ENCODE results near the gene OR10A4.

OR10A4 gene

DNA sequence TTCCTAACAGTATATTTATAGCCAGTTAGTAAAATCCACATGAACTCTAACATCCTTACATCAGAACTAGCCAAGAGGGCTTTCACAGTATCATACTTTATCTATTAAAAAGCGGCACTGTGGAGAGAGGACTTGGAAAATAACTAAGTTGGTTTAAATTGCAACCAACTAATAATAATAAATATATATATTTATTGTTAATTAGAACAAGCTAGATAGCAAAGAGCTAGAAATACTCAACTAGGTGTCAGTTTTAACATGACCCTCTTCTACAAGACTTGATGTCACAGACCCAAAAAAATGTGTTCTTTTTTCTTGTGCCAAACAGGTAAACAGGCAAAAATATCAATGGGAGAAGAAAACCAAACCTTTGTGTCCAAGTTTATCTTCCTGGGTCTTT, 44.3 kb downstream of the OR10A4 start, which contains the start of gene OR2D3:
TSS of gene OR2D3 (plus strand) at position 301 of the 400 bp plus-strand sequence. CDS start at position 301, 0 bp downstream.
- Histone ChIP-seq H3K36me3 (ENCODE audit: insufficient read depth, insufficient read length, low read length) (no peaks in the 10 kb centered on the region), H3K9me3 (ENCODE audit: insufficient read depth, low read length) (no peaks in the 10 kb centered on the region), H3K9ac (ENCODE audit: insufficient read length, low read depth) (no peak within 1 kb of the TSS), H3K4me1 (ENCODE audit: insufficient read depth, insufficient read length) (no peaks in the 10 kb centered on the region), H3K27me3 (ENCODE audit: insufficient read depth, insufficient read length) (no peaks in the 10 kb centered on the region), H3K4me3 (ENCODE audit: insufficient read length, low read depth) (no peak within 1 kb of the TSS)
- TF ChIP-seq YY1 (IDR thresholded peaks at IDR 0.05; ENCODE audit: insufficient read depth, insufficient read length) (no peak), ZNF274 (IDR thresholded peaks at IDR 0.05; ENCODE audit: low read depth, low read length) (no peak), SUZ12 (IDR thresholded peaks at IDR 0.05; ENCODE audit: extremely low read depth, insufficient read depth, insufficient read length) (no peak)
- DNase-seq (ENCODE audit: low read depth, low spot score), result no peak

GRCh38 chr11:6925007-6925577, 48.7 kb downstream of the OR10A4 start:
- Histone ChIP-seq H3K9me3 (ENCODE audit: insufficient read depth, low read length) (no peaks in the 10 kb centered on the region), H3K36me3 (ENCODE audit: insufficient read depth, insufficient read length, low read length) (peaks cover 7% of the 10 kb centered on the region), H3K9ac (ENCODE audit: insufficient read length, low read depth) (no peak overlapping the region), H3K4me3 (ENCODE audit: insufficient read length, low read depth) (no peak overlapping the region), H3K4me1 (ENCODE audit: insufficient read depth, insufficient read length) (no peaks in the 10 kb centered on the region), H3K27me3 (ENCODE audit: insufficient read depth, insufficient read length) (peaks cover 2% of the 10 kb centered on the region)
- TF ChIP-seq YY1 (IDR thresholded peaks at IDR 0.05; ENCODE audit: insufficient read depth, insufficient read length) (no peak), SUZ12 (IDR thresholded peaks at IDR 0.05; ENCODE audit: extremely low read depth, insufficient read depth, insufficient read length) (no peak), ZNF274 (IDR thresholded peaks at IDR 0.05; ENCODE audit: low read depth, low read length) (no peak)
- no peak for DNase-seq (ENCODE audit: low read depth, low spot score)

- peaks cover 2% of the 10 kb centered on the region for H3K27me3 ChIP-seq (ENCODE audit: insufficient read depth, insufficient read length)
- no peak for DNase-seq (ENCODE audit: low read depth, low spot score)
- H3K4me3 ChIP-seq (ENCODE audit: insufficient read length, low read depth), result peak overlapping the region; percentile 89
- H3K9ac ChIP-seq (ENCODE audit: insufficient read length, low read depth), result peak overlapping the region; percentile 32
- peaks cover 7% of the 10 kb centered on the region for H3K36me3 ChIP-seq (ENCODE audit: insufficient read depth, insufficient read length, low read length)
- H3K4me1 ChIP-seq (ENCODE audit: insufficient read depth, insufficient read length), result no peaks in the 10 kb centered on the region
- no peaks in the 10 kb centered on the region for H3K9me3 ChIP-seq (ENCODE audit: insufficient read depth, low read length)
- TF ChIP-seq ZNF274 (IDR thresholded peaks at IDR 0.05; ENCODE audit: low read depth, low read length) (no peak), YY1 (IDR thresholded peaks at IDR 0.05; ENCODE audit: insufficient read depth, insufficient read length) (no peak)
Measured at GRCh38 chr11:6925636-6926207, 49.3 kb downstream of the OR10A4 start.

- TF ChIP-seq ZNF274 (IDR thresholded peaks at IDR 0.05; ENCODE audit: low read depth, low read length), result no peak
- no peak for TF ChIP-seq SUZ12 (IDR thresholded peaks at IDR 0.05; ENCODE audit: extremely low read depth, insufficient read depth, insufficient read length)
- TF ChIP-seq YY1 (IDR thresholded peaks at IDR 0.05; ENCODE audit: insufficient read depth, insufficient read length), result no peak
Measured at GRCh38 chr11:6926208-6927029, 50.0 kb downstream of the OR10A4 start, which contains the start of gene ZNF215. TSS of gene ZNF215 (plus strand) at chr11:6926426. CDS start at chr11:6932273, 5,847 bp downstream.

GRCh38 chr11:6927030-6927617, 50.7 kb downstream of the OR10A4 start:
- peaks cover 2% of the 10 kb centered on the region for H3K27me3 ChIP-seq (ENCODE audit: insufficient read depth, insufficient read length)
- TF ChIP-seq SUZ12 (IDR thresholded peaks at IDR 0.05; ENCODE audit: extremely low read depth, insufficient read depth, insufficient read length) (no peak), ZNF274 (IDR thresholded peaks at IDR 0.05; ENCODE audit: low read depth, low read length) (no peak), YY1 (IDR thresholded peaks at IDR 0.05; ENCODE audit: insufficient read depth, insufficient read length) (no peak)
- peak overlapping the region; percentile 94 for H3K9ac ChIP-seq (ENCODE audit: insufficient read length, low read depth)
- H3K4me3 ChIP-seq (ENCODE audit: insufficient read length, low read depth), result peak overlapping the region; percentile 89
- DNase-seq (ENCODE audit: low read depth, low spot score), result no peak
- H3K9me3 ChIP-seq (ENCODE audit: insufficient read depth, low read length), result no peaks in the 10 kb centered on the region
- H3K4me1 ChIP-seq (ENCODE audit: insufficient read depth, insufficient read length), result no peaks in the 10 kb centered on the region
- H3K36me3 ChIP-seq (ENCODE audit: insufficient read depth, insufficient read length, low read length), result peaks cover 7% of the 10 kb centered on the region

More at GRCh38 chr11:6926208-6927029, 50.0 kb downstream of the OR10A4 start, which contains the start of gene ZNF215:
- Histone ChIP-seq H3K36me3 (ENCODE audit: insufficient read depth, insufficient read length, low read length) (peaks cover 7% of the 10 kb centered on the region), H3K4me1 (ENCODE audit: insufficient read depth, insufficient read length) (no peaks in the 10 kb centered on the region), H3K9ac (ENCODE audit: insufficient read length, low read depth) (peak within 1 kb of the TSS; percentile 94), H3K9me3 (ENCODE audit: insufficient read depth, low read length) (no peaks in the 10 kb centered on the region), H3K4me3 (ENCODE audit: insufficient read length, low read depth) (peak within 1 kb of the TSS; percentile 89), H3K27me3 (ENCODE audit: insufficient read depth, insufficient read length) (peaks cover 2% of the 10 kb centered on the region)
- peak; percentile 28 for DNase-seq (ENCODE audit: low read depth, low spot score)
